Neuronal stem cell (in vitro differentiated cells): ENCODE results near the gene ST3GAL2.

Experiments used
- DNase-seq: peaks from one replicate; pipeline ENCODE4 v3.0.0-alpha.2; 2013; ENCODE audit warnings: low spot score
- H2AFZ ChIP-seq: one replicate; pipeline ENCODE4 v1.6.1; 2013; ENCODE audit warnings: mild to moderate bottlenecking, low read length, inconsistent platforms
- H2AK5ac ChIP-seq: 2 replicates; pipeline ENCODE4 v1.6.1; 2013; ENCODE audit warnings: low read depth, mild to moderate bottlenecking, inconsistent platforms, low read length, moderate library complexity, mixed read lengths
- H2BK120ac ChIP-seq: 2 replicates; pipeline ENCODE4 v1.6.1; 2013; ENCODE audit warnings: low read depth, mild to moderate bottlenecking, inconsistent platforms, low read length, moderate library complexity, mixed read lengths
- H2BK12ac ChIP-seq: one replicate; pipeline ENCODE4 v1.6.1; 2013; ENCODE audit warnings: low read length, inconsistent platforms
- H2BK15ac ChIP-seq: 2 replicates; pipeline ENCODE4 v1.6.1; 2013; ENCODE audit warnings: mild to moderate bottlenecking, low read length, inconsistent platforms, mixed read lengths
- H2BK5ac ChIP-seq: one replicate; pipeline ENCODE4 v1.6.1; 2013; ENCODE audit warnings: inconsistent platforms, mild to moderate bottlenecking, low read length, moderate library complexity
- H3K14ac ChIP-seq: one replicate; pipeline ENCODE4 v1.6.1; 2013; ENCODE audit warnings: low read length, inconsistent platforms
- H3K18ac ChIP-seq: 2 replicates; pipeline ENCODE4 v1.6.1; 2013; ENCODE audit warnings: low read length, inconsistent platforms
- H3K23ac ChIP-seq: 2 replicates; pipeline ENCODE4 v1.6.1; 2013; ENCODE audit warnings: low read depth, mild to moderate bottlenecking, mixed read lengths, low read length, inconsistent platforms; ENCODE audit not compliant: poor library complexity
- H3K27ac ChIP-seq: replicated peaks from 3 replicates; pipeline ENCODE4 v1.5.1; 2013; ENCODE audit warnings: low read length, inconsistent platforms
- H3K27me3 ChIP-seq, 3 experiments: 2 replicates each; pipeline ENCODE4 v1.6.1; 2013; ENCODE audit warnings: low read length in 3 of 3, mild to moderate bottlenecking in 2 of 3, inconsistent platforms in 1 of 3, low read depth in 1 of 3, mixed read lengths in 1 of 3, moderate library complexity in 1 of 3; ENCODE audit not compliant: control insufficient read depth in 3 of 3, insufficient read depth in 3 of 3
- H3K36me3 ChIP-seq, 2 donors: replicated peaks in 1 of 2; 2 replicates each; pipeline ENCODE4 v1.6.1; 2013; ENCODE audit warnings: low read length in 2 of 2; ENCODE audit not compliant: control insufficient read depth in 2 of 2, insufficient read depth in 2 of 2
- H3K4ac ChIP-seq: 2 replicates; pipeline ENCODE4 v1.6.1; 2013; ENCODE audit warnings: inconsistent platforms, mild to moderate bottlenecking, low read length, moderate library complexity
- H3K4me1 ChIP-seq, 2 donors: 1 replicate in 1 of 2; 2 replicates in 1 of 2; pipeline ENCODE4 v1.6.1; 2013; ENCODE audit warnings: low read length in 2 of 2, low read depth in 1 of 2; ENCODE audit not compliant: control insufficient read depth in 2 of 2, insufficient read depth in 1 of 2
- H3K4me2 ChIP-seq: one replicate; pipeline ENCODE4 v1.6.1; 2013; ENCODE audit warnings: mild to moderate bottlenecking, low read length, inconsistent platforms; ENCODE audit not compliant: insufficient read depth, poor library complexity, severe bottlenecking
- H3K4me3 ChIP-seq, 2 donors: 2 replicates each; pipeline ENCODE4 v1.5.1; 2013; ENCODE audit warnings: low read length in 2 of 2, mild to moderate bottlenecking in 2 of 2, inconsistent platforms in 1 of 2, moderate library complexity in 1 of 2
- H3K79me1 ChIP-seq: one replicate; pipeline ENCODE4 v1.6.1; 2013; ENCODE audit warnings: low read depth, mild to moderate bottlenecking, inconsistent platforms, low read length, moderate library complexity
- H3K9ac ChIP-seq: one replicate; pipeline ENCODE4 v1.6.1; 2013; ENCODE audit warnings: mild to moderate bottlenecking, low read depth, low read length, inconsistent platforms; ENCODE audit not compliant: poor library complexity
- H3K9me3 ChIP-seq, 2 donors: replicated peaks in 1 of 2; 2 replicates each; pipeline versions ENCODE3 to v1.6.1; 2013; ENCODE audit warnings: low read length in 2 of 2, mild to moderate bottlenecking in 2 of 2, inconsistent platforms in 1 of 2, low read depth in 1 of 2, mixed read lengths in 1 of 2, moderate library complexity in 1 of 2; ENCODE audit not compliant: control insufficient read depth in 2 of 2, insufficient read depth in 1 of 2
- H4K8ac ChIP-seq: one replicate; pipeline ENCODE4 v1.6.1; 2013; ENCODE audit warnings: low read depth, mild to moderate bottlenecking, inconsistent platforms, low read length, moderate library complexity
- H4K91ac ChIP-seq: one replicate; pipeline ENCODE4 v1.6.1; 2013; ENCODE audit warnings: low read length, low read depth, mild to moderate bottlenecking, inconsistent platforms; ENCODE audit not compliant: poor library complexity
- WGBS, 2 donors: extraction: QIAGEN DNeasy Blood & Tissue Kit; methylation state at CpG; one replicate each; pipeline ENCODE4 v1.1.7; 2013; ENCODE audit warnings: missing lambda C conversion rate in 2 of 2, mixed read lengths in 1 of 2; ENCODE audit not compliant: insufficient read length in 2 of 2, insufficient replicate concordance in 1 of 2; ENCODE audit errors: extremely low coverage in 2 of 2; 5-methylcytosine and 5-hydroxymethylcytosine counted together

Gene ST3GAL2

GRCh38 chr16:70427786-70428177 lies 11.1 kb downstream of the ST3GAL2 start:
- no peak overlapping the region for H3K23ac ChIP-seq
- peak overlapping the region; percentile 17 for H2AK5ac ChIP-seq
- no peak overlapping the region for H2BK15ac ChIP-seq
- WGBS, 2 donors = 100% methylated on average over 1 of the region's 4 CpGs; no CpG with 5 or more reads in 1 of the 2 donors
- peak overlapping the region; percentile 31 for H2BK5ac ChIP-seq
- H3K9ac ChIP-seq = no peak overlapping the region
- DNase-seq = no peak
- peak overlapping the region; percentile 72 for H2AFZ ChIP-seq
- peaks cover 6% of the 10 kb centered on the region for H3K79me1 ChIP-seq
- no peak overlapping the region for H3K4ac ChIP-seq
- no peak overlapping the region for H4K8ac ChIP-seq
- peak overlapping the region in 1 of 2 donors; percentile 38 for H3K4me3 ChIP-seq
- no peak overlapping the region for H2BK12ac ChIP-seq
- H3K14ac ChIP-seq = no peak overlapping the region
- peak overlapping the region; percentile 94 for H3K27ac ChIP-seq
- no peaks in the 10 kb centered on the region for H3K9me3 ChIP-seq
- H4K91ac ChIP-seq = no peak overlapping the region
- peak overlapping the region; percentile 28 for H3K4me2 ChIP-seq
- no peak overlapping the region for H2BK120ac ChIP-seq
- H3K36me3 ChIP-seq = peaks cover 2 to 14% of the 10 kb centered on the region in 2 donors
- H3K18ac ChIP-seq = peak overlapping the region; percentile 91
- peaks cover 26 to 32% of the 10 kb centered on the region in 2 donors for H3K4me1 ChIP-seq
- H3K27me3 ChIP-seq = no peaks in the 10 kb centered on the region

GRCh38 chr16:70422543-70422942 lies 16.4 kb downstream of the ST3GAL2 start:
- Histone ChIP-seq H3K4me1 (peaks cover 5 to 10% of the 10 kb centered on the region in 2 donors), H3K36me3 (peaks cover 2 to 40% of the 10 kb centered on the region in 2 donors), H3K4me2 (no peak overlapping the region), H3K79me1 (peaks cover 6% of the 10 kb centered on the region), H3K9me3 (no peaks in the 10 kb centered on the region), H3K23ac (no peak overlapping the region), H4K91ac (no peak overlapping the region), H3K14ac (no peak overlapping the region), H3K4ac (no peak overlapping the region), H2AK5ac (no peak overlapping the region), H2BK5ac (no peak overlapping the region), H3K27ac (no peak overlapping the region), H2BK12ac (no peak overlapping the region), H2AFZ (no peak overlapping the region), H3K9ac (no peak overlapping the region), H4K8ac (no peak overlapping the region), H3K27me3 (no peaks in the 10 kb centered on the region), H3K4me3 (no peak overlapping the region), H2BK15ac (no peak overlapping the region), H3K18ac (no peak overlapping the region), H2BK120ac (no peak overlapping the region)
- DNase-seq = no peak
- no CpG with 5 or more reads among the region's 4 CpGs for WGBS, 2 donors

GRCh38 chr16:70421473-70422311 lies 17.2 kb downstream of the ST3GAL2 start:
- no CpG with 5 or more reads among the region's 11 CpGs for WGBS, 2 donors
- Histone ChIP-seq H2BK15ac (no peak overlapping the region), H3K9ac (peak overlapping the region; percentile 31), H3K4me3 (no peak overlapping the region), H3K18ac (no peak overlapping the region), H4K91ac (no peak overlapping the region), H3K27me3 (no peaks in the 10 kb centered on the region), H3K36me3 (peaks cover 2 to 44% of the 10 kb centered on the region in 2 donors), H3K23ac (no peak overlapping the region), H2BK120ac (no peak overlapping the region), H3K4me2 (no peak overlapping the region), H3K4ac (no peak overlapping the region), H4K8ac (no peak overlapping the region), H2AK5ac (no peak overlapping the region), H3K14ac (no peak overlapping the region), H2BK5ac (no peak overlapping the region), H2AFZ (no peak overlapping the region), H2BK12ac (no peak overlapping the region), H3K27ac (no peak overlapping the region), H3K4me1 (peaks cover 5 to 8% of the 10 kb centered on the region in 2 donors), H3K9me3 (no peaks in the 10 kb centered on the region), H3K79me1 (peaks cover 6% of the 10 kb centered on the region)
- DNase-seq = no peak

- Histone ChIP-seq H3K4ac (no peak overlapping the region), H3K4me3 (no peak overlapping the region), H3K4me2 (no peak overlapping the region), H2AK5ac (no peak overlapping the region), H3K18ac (peak overlapping the region; percentile 23), H2AFZ (no peak overlapping the region), H3K9me3 (no peaks in the 10 kb centered on the region), H2BK120ac (no peak overlapping the region), H3K9ac (no peak overlapping the region), H2BK12ac (no peak overlapping the region), H4K8ac (no peak overlapping the region), H3K14ac (no peak overlapping the region), H3K27ac (no peak overlapping the region), H2BK15ac (no peak overlapping the region), H3K36me3 (peaks cover 2 to 46% of the 10 kb centered on the region in 2 donors), H2BK5ac (no peak overlapping the region), H4K91ac (no peak overlapping the region), H3K23ac (no peak overlapping the region), H3K79me1 (peaks cover 6% of the 10 kb centered on the region), H3K27me3 (no peaks in the 10 kb centered on the region), H3K4me1 (peaks cover 5 to 8% of the 10 kb centered on the region in 2 donors)
- DNase-seq = no peak
- WGBS, 2 donors = no CpG with 5 or more reads among the region's 9 CpGs
These were observed 17.9 kb downstream of the ST3GAL2 start for GRCh38 chr16:70421014-70421413.
